ENCODE data around the gene YARS1.
"Not testable (repeated sequence)": the region's sequence is repeated elsewhere in the genome, so short reads cannot be mapped to it uniquely, and the experiment has no call there.

Gene YARS1

GRCh38 chr1:32816676-32817158 is 441 bp downstream of the YARS1 start:
- peak; percentile 26 for DNase-seq (ENCODE audit: low spot score)

GRCh38 chr1:32813941-32814739 is 3.0 kb downstream of the YARS1 start:
- no peak for DNase-seq (ENCODE audit: low spot score)

GRCh38 chr1:32811917-32812316 is 5.2 kb downstream of the YARS1 start:
- DNase-seq (ENCODE audit: low spot score) = no peak

- DNase-seq (ENCODE audit: low spot score) = no peak
Measured at GRCh38 chr1:32811265-32811664, 5.9 kb downstream of the YARS1 start.

GRCh38 chr1:32810358-32810757 is 6.8 kb downstream of the YARS1 start:
- DNase-seq (ENCODE audit: low spot score) = no peak

- DNase-seq (ENCODE audit: low spot score) = no peak
Measured at GRCh38 chr1:32808580-32808979, 8.6 kb downstream of the YARS1 start.

- DNase-seq (ENCODE audit: low spot score) = no peak
Measured at GRCh38 chr1:32806910-32807523, 10.1 kb downstream of the YARS1 start.

- no peak for DNase-seq (ENCODE audit: low spot score)
Measured at GRCh38 chr1:32806290-32806689, 10.9 kb downstream of the YARS1 start.

- DNase-seq (ENCODE audit: low spot score) = not testable (repeated sequence)
Measured at GRCh38 chr1:32804460-32804859, 12.7 kb downstream of the YARS1 start.

- DNase-seq (ENCODE audit: low spot score) = no peak
Measured at GRCh38 chr1:32801096-32801715, 16.0 kb downstream of the YARS1 start.

GRCh38 chr1:32798679-32799416 is 18.3 kb downstream of the YARS1 start:
- DNase-seq (ENCODE audit: low spot score) = no peak

GRCh38 chr1:32798191-32798590 is 19.0 kb downstream of the YARS1 start:
- no peak for DNase-seq (ENCODE audit: low spot score)

- no peak for DNase-seq (ENCODE audit: low spot score)
Measured at GRCh38 chr1:32797456-32797855, 19.7 kb downstream of the YARS1 start.

- not testable (repeated sequence) for DNase-seq (ENCODE audit: low spot score)
Measured at GRCh38 chr1:32795763-32796162, 21.4 kb downstream of the YARS1 start.

- DNase-seq (ENCODE audit: low spot score) = no peak
Measured at GRCh38 chr1:32791881-32792280, 25.3 kb downstream of the YARS1 start.

- not testable (repeated sequence) for DNase-seq (ENCODE audit: low spot score)
Measured at GRCh38 chr1:32789356-32789755, 27.8 kb downstream of the YARS1 start.

- DNase-seq (ENCODE audit: low spot score) = peak; percentile 51
Measured at GRCh38 chr1:32786856-32787255, 30.3 kb downstream of the YARS1 start.

GRCh38 chr1:32784817-32785216 is 32.3 kb downstream of the YARS1 start:
- no peak for DNase-seq (ENCODE audit: low spot score)

GRCh38 chr1:32783851-32784250 is 33.3 kb downstream of the YARS1 start:
- no peak for DNase-seq (ENCODE audit: low spot score)

- DNase-seq (ENCODE audit: low spot score) = peak; percentile 53
Measured at GRCh38 chr1:32782086-32782485, 35.1 kb downstream of the YARS1 start.

- DNase-seq (ENCODE audit: low spot score) = no peak
Measured at GRCh38 chr1:32780628-32781234, 36.4 kb downstream of the YARS1 start.

GRCh38 chr1:32780005-32780404 is 37.2 kb downstream of the YARS1 start:
- DNase-seq (ENCODE audit: low spot score) = no peak

All from kidney capillary endothelial cell (primary cell).